B cell (primary cell): ENCODE measurements around the gene DYNC2I2.

Source experiments
- EZH2 ChIP-seq: IDR thresholded peaks from 2 replicates; pipeline ENCODE4 v1.6.1; 2012; ENCODE audit warnings: borderline replicate concordance, low read depth, mild to moderate bottlenecking, moderate library complexity, low read length; ENCODE audit not compliant: insufficient read depth, poor library complexity, severe bottlenecking
- TF ChIP-seq, protein P1 (sequence below): fragments of 200-600 bp; IDR thresholded peaks from one replicate; pipeline ENCODE4 v1.8.0; 2022; ENCODE audit warnings: antibody characterized with exemption, mild to moderate bottlenecking

DNA sequence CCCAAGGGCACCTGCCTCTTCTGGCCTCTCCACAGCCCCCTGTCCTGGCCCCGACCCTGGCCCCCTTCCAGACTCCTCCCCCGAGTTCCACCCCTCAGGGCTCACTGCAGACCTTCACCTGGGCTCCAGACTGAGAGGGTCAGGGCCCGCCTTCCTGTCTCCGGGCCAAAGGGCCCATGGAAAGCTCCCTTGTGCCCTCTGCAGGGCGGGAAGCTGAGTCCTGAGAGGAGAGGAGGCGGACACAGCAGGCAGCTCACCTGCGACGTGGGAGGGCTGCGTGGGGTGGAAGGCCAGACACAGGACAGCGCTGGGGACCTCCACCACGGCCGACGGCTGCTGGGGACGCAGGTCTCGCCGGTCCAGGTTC is 20.6 kb downstream of the DYNC2I2 start:
- TF ChIP-seq, protein P1, sequence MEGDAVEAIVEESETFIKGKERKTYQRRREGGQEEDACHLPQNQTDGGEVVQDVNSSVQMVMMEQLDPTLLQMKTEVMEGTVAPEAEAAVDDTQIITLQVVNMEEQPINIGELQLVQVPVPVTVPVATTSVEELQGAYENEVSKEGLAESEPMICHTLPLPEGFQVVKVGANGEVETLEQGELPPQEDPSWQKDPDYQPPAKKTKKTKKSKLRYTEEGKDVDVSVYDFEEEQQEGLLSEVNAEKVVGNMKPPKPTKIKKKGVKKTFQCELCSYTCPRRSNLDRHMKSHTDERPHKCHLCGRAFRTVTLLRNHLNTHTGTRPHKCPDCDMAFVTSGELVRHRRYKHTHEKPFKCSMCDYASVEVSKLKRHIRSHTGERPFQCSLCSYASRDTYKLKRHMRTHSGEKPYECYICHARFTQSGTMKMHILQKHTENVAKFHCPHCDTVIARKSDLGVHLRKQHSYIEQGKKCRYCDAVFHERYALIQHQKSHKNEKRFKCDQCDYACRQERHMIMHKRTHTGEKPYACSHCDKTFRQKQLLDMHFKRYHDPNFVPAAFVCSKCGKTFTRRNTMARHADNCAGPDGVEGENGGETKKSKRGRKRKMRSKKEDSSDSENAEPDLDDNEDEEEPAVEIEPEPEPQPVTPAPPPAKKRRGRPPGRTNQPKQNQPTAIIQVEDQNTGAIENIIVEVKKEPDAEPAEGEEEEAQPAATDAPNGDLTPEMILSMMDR, result no peak
- no peak for TF ChIP-seq EZH2
